ENCODE data around the gene SERP2.

SERP2 gene

GRCh38 chr13:44435919-44436510 lies 62.4 kb downstream of the SERP2 start:
- Histone ChIP-seq H3K27me3 (ENCODE audit: control insufficient read depth, insufficient read depth, low read length) (no peaks in the 10 kb centered on the region), H3K4me1 (no peaks in the 10 kb centered on the region), H3K4me2 (ENCODE audit: low read length) (peak overlapping the region; percentile 82), H3K4me3 (ENCODE audit: low read depth, low read length) (peak overlapping the region; percentile 97), H3K9ac (peak overlapping the region; percentile 53), H2AFZ (peak overlapping the region; percentile 66), H3K79me2 (no peaks in the 10 kb centered on the region), H3K9me3 (ENCODE audit: control insufficient read depth, low read length) (no peaks in the 10 kb centered on the region), H3K27ac (peak overlapping the region; percentile 97), H3K36me3 (ENCODE audit: control insufficient read depth, insufficient read depth, low read length) (no peaks in the 10 kb centered on the region)
- TF ChIP-seq CTCF (IDR thresholded peaks at IDR 0.05) = no peak

- H3K27me3 ChIP-seq (ENCODE audit: control insufficient read depth, insufficient read depth, low read length) = no peaks in the 10 kb centered on the region
- peak overlapping the region; percentile 82 for H3K4me2 ChIP-seq (ENCODE audit: low read length)
- H3K9me3 ChIP-seq (ENCODE audit: control insufficient read depth, low read length) = no peaks in the 10 kb centered on the region
- peak overlapping the region; percentile 53 for H3K9ac ChIP-seq
- peak overlapping the region; percentile 97 for H3K27ac ChIP-seq
- no peaks in the 10 kb centered on the region for H3K36me3 ChIP-seq (ENCODE audit: control insufficient read depth, insufficient read depth, low read length)
- TF ChIP-seq CTCF (IDR thresholded peaks at IDR 0.05) = no peak
- H3K4me1 ChIP-seq = no peaks in the 10 kb centered on the region
- no peaks in the 10 kb centered on the region for H3K79me2 ChIP-seq
- peak overlapping the region; percentile 69 for H2AFZ ChIP-seq
- H3K4me3 ChIP-seq (ENCODE audit: low read depth, low read length) = peak overlapping the region; percentile 97
These were observed 63.1 kb downstream of the SERP2 start for GRCh38 chr13:44436589-44437337.

GRCh38 chr13:44437356-44438233 lies 64.0 kb downstream of the SERP2 start:
- peak overlapping the region; percentile 73 for H3K4me2 ChIP-seq (ENCODE audit: low read length)
- H3K9me3 ChIP-seq (ENCODE audit: control insufficient read depth, low read length) = no peaks in the 10 kb centered on the region
- peak overlapping the region; percentile 69 for H2AFZ ChIP-seq
- H3K9ac ChIP-seq = no peak overlapping the region
- H3K27me3 ChIP-seq (ENCODE audit: control insufficient read depth, insufficient read depth, low read length) = no peaks in the 10 kb centered on the region
- peak overlapping the region; percentile 97 for H3K27ac ChIP-seq
- no peaks in the 10 kb centered on the region for H3K36me3 ChIP-seq (ENCODE audit: control insufficient read depth, insufficient read depth, low read length)
- H3K4me3 ChIP-seq (ENCODE audit: low read depth, low read length) = peak overlapping the region; percentile 97
- TF ChIP-seq CTCF (IDR thresholded peaks at IDR 0.05) = peak; percentile 32
- no peaks in the 10 kb centered on the region for H3K4me1 ChIP-seq
- no peaks in the 10 kb centered on the region for H3K79me2 ChIP-seq

GRCh38 chr13:44438234-44438579 lies 64.6 kb downstream of the SERP2 start:
- Histone ChIP-seq H3K4me3 (ENCODE audit: low read depth, low read length) (no peak overlapping the region), H3K9me3 (ENCODE audit: control insufficient read depth, low read length) (no peaks in the 10 kb centered on the region), H3K36me3 (ENCODE audit: control insufficient read depth, insufficient read depth, low read length) (no peaks in the 10 kb centered on the region), H3K4me1 (no peaks in the 10 kb centered on the region), H3K9ac (no peak overlapping the region), H3K79me2 (no peaks in the 10 kb centered on the region), H3K27me3 (ENCODE audit: control insufficient read depth, insufficient read depth, low read length) (no peaks in the 10 kb centered on the region), H3K27ac (no peak overlapping the region), H2AFZ (no peak overlapping the region), H3K4me2 (ENCODE audit: low read length) (no peak overlapping the region)
- no peak for TF ChIP-seq CTCF (IDR thresholded peaks at IDR 0.05)
